ENCODE results near the gene CEP72. TPM values are rescaled to one million over a fixed set of nuclear protein-coding genes. Genes with fewer than 3 reads are reported as not detected.

Gene CEP72
- total RNA-seq, 1 donor from 2014 or later: 17.2 TPM

DNA sequence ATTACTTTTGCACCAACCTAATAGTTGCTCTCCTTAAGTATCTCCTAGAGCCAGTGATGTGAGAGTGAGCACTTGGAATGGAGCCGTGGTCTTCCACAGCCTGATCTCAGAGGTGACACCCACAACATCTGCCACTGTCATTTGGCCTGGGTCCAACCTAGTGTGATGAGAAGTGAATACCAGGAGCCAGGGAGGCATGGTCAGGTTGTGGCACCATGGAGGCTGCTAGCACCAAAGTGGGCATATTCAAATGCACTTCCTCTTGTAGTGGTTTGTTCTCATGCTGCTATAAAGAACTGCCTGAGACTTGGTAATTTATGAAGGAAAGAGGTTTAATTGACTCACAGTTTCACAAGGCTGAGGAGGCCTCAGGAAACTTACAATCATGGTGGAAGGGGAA is 22.6 kb upstream of the CEP72 start:
- Histone ChIP-seq H3F3A (ENCODE audit: low read depth) (no peaks in the 10 kb centered on the region), H3K79me2 (ENCODE audit: low read depth) (no peaks in the 10 kb centered on the region), H3K4me1 (no peaks in the 10 kb centered on the region), H2AFZ (replicated peaks) (no peak overlapping the region), H3K27me3 (peaks cover 55% of the 10 kb centered on the region), H4K20me1 (ENCODE audit: low read depth) (no peaks in the 10 kb centered on the region), H3K4me3 (no peak overlapping the region), H3K9me3 (ENCODE audit: low read depth) (no peaks in the 10 kb centered on the region), H3K9ac (no peak overlapping the region), H3K4me2 (no peak overlapping the region), H3K36me3 (no peaks in the 10 kb centered on the region), H3K27ac (no peak overlapping the region)
- Mint-ChIP-seq H3K27ac (no peak overlapping the region), H3K27me3 (ENCODE audit: insufficient read depth, low read depth) (peaks cover 11% of the 10 kb centered on the region), H3K4me3 (no peak overlapping the region), H3K36me3 (no peaks in the 10 kb centered on the region), H3K9me3 (no peaks in the 10 kb centered on the region), H3K4me1 (no peaks in the 10 kb centered on the region)
- TF ChIP-seq EZH2phosphoT487 (IDR thresholded peaks at IDR 0.05): no peak
- no peak for TF ChIP-seq EZH2 (IDR thresholded peaks at IDR 0.05)
- TF ChIP-seq, protein P1, sequence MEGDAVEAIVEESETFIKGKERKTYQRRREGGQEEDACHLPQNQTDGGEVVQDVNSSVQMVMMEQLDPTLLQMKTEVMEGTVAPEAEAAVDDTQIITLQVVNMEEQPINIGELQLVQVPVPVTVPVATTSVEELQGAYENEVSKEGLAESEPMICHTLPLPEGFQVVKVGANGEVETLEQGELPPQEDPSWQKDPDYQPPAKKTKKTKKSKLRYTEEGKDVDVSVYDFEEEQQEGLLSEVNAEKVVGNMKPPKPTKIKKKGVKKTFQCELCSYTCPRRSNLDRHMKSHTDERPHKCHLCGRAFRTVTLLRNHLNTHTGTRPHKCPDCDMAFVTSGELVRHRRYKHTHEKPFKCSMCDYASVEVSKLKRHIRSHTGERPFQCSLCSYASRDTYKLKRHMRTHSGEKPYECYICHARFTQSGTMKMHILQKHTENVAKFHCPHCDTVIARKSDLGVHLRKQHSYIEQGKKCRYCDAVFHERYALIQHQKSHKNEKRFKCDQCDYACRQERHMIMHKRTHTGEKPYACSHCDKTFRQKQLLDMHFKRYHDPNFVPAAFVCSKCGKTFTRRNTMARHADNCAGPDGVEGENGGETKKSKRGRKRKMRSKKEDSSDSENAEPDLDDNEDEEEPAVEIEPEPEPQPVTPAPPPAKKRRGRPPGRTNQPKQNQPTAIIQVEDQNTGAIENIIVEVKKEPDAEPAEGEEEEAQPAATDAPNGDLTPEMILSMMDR (IDR thresholded peaks at IDR 0.05): no peak
- DNase-seq (ENCODE audit: low spot score): no peak

DNA sequence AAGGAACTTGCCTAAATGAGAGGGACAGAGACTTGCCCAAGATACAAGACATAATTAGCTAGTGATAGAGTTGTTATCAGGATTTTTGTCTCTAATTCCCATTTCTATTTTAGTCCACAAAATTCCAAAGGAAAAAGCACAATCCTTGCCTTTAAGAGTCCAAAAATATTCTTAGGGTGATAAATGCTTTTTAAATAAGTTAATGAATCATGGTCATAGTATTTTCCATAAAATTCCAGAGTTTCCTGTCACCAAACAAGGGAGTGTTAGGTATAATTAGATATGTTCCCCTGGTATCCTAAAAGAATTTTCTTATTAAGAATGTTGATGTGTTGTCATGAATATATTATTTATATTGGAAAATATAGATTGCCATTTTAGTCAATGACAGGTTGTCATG is 21.8 kb upstream of the CEP72 start:
- Mint-ChIP-seq H3K27me3 (ENCODE audit: insufficient read depth, low read depth) (peaks cover 11% of the 10 kb centered on the region), H3K36me3 (no peaks in the 10 kb centered on the region)

DNA sequence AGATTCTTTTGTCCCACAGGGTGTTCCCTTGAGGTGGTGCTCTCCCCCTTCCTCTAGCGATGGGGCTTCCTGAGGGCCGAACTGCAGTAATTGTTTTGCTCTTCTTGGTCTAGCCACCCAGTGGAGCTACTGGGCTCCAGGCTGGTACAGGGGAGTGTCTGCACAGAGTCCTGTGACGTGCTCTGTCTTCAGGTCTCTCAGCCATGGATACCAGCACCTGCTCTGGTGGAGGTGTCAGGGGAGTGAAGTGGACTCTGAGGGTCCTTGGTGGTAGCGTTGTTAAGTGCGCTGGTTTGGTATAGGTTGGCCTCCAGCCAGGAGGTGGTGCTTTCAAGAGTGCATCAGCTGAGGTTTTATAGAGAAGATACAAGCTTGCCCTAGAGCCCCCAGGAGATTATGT is 20.4 kb upstream of the CEP72 start:
- no peaks in the 10 kb centered on the region for H4K20me1 ChIP-seq (ENCODE audit: low read depth)
- H3K9ac ChIP-seq: no peak overlapping the region
- Mint-ChIP-seq H3K9me3 (no peaks in the 10 kb centered on the region), H3K4me1 (peaks cover 4% of the 10 kb centered on the region), H3K36me3 (no peaks in the 10 kb centered on the region), H3K27ac (no peak overlapping the region), H3K4me3 (no peak overlapping the region), H3K27me3 (ENCODE audit: insufficient read depth, low read depth) (peaks cover 16% of the 10 kb centered on the region)
- no peak overlapping the region for H3K4me2 ChIP-seq
- no peaks in the 10 kb centered on the region for H3K79me2 ChIP-seq (ENCODE audit: low read depth)
- no peak overlapping the region for H3K27ac ChIP-seq
- no peak for DNase-seq (ENCODE audit: low spot score)
- TF ChIP-seq EZH2phosphoT487 (IDR thresholded peaks at IDR 0.05) (no peak), EZH2 (IDR thresholded peaks at IDR 0.05) (no peak)
- TF ChIP-seq, protein P1 (IDR thresholded peaks at IDR 0.05): no peak
- no peak overlapping the region for H3K4me3 ChIP-seq
- H3K4me1 ChIP-seq: no peaks in the 10 kb centered on the region
- no peak overlapping the region for H2AFZ ChIP-seq (replicated peaks)
- no peaks in the 10 kb centered on the region for H3K36me3 ChIP-seq
- no peaks in the 10 kb centered on the region for H3K9me3 ChIP-seq (ENCODE audit: low read depth)
- peaks cover 62% of the 10 kb centered on the region for H3K27me3 ChIP-seq
- no peaks in the 10 kb centered on the region for H3F3A ChIP-seq (ENCODE audit: low read depth)

More for the DNA sequence above, 21.8 kb upstream of the CEP72 start:
- H3K79me2 ChIP-seq (ENCODE audit: low read depth): no peaks in the 10 kb centered on the region
- H3K4me3 ChIP-seq: no peak overlapping the region
- no peak overlapping the region for H3K4me2 ChIP-seq
- no peak overlapping the region for H3K27ac Mint-ChIP-seq
- no peaks in the 10 kb centered on the region for H3K4me1 ChIP-seq
- no peaks in the 10 kb centered on the region for H3K9me3 Mint-ChIP-seq
- peaks cover 4% of the 10 kb centered on the region for H3K4me1 Mint-ChIP-seq
- H3K4me3 Mint-ChIP-seq: no peak overlapping the region
- no peaks in the 10 kb centered on the region for H3F3A ChIP-seq (ENCODE audit: low read depth)
- no peak overlapping the region for H3K27ac ChIP-seq
- H3K9me3 ChIP-seq (ENCODE audit: low read depth): no peaks in the 10 kb centered on the region
- peaks cover 62% of the 10 kb centered on the region for H3K27me3 ChIP-seq
- no peaks in the 10 kb centered on the region for H3K36me3 ChIP-seq
- no peak for TF ChIP-seq EZH2 (IDR thresholded peaks at IDR 0.05)
- H4K20me1 ChIP-seq (ENCODE audit: low read depth): no peaks in the 10 kb centered on the region
- no peak for DNase-seq (ENCODE audit: low spot score)
- no peak overlapping the region for H3K9ac ChIP-seq
- H2AFZ ChIP-seq (replicated peaks): no peak overlapping the region

DNA sequence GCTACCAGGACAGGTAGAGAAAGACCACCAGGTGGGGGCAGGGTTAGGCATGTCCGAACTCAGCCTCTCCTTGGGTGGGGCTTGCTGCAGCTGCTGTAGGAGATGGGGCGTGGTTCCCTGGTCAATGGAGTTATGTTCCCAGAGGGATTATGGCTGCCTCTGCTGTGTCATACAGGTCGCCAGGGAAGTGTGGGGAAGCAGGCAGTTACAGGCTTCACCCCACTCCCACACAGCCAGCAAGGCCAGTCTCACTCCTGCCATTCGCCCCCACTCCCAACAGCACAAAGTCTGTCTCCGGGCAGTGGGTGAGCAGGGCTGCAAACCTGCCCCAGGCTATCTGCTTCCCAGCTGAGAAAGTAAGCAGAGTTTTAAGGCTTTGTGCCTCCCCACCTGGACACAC is 20.0 kb upstream of the CEP72 start:
- H3K36me3 Mint-ChIP-seq: no peaks in the 10 kb centered on the region
- no peak overlapping the region for H2AFZ ChIP-seq (replicated peaks)
- H3K4me2 ChIP-seq: no peak overlapping the region
- no peaks in the 10 kb centered on the region for H3K9me3 ChIP-seq (ENCODE audit: low read depth)
- H3K9ac ChIP-seq: no peak overlapping the region
- H3K27ac Mint-ChIP-seq: no peak overlapping the region
- no peaks in the 10 kb centered on the region for H4K20me1 ChIP-seq (ENCODE audit: low read depth)
- H3K79me2 ChIP-seq (ENCODE audit: low read depth): no peaks in the 10 kb centered on the region
- H3K27me3 Mint-ChIP-seq (ENCODE audit: insufficient read depth, low read depth): peaks cover 16% of the 10 kb centered on the region
- H3K36me3 ChIP-seq: no peaks in the 10 kb centered on the region
- H3K4me1 Mint-ChIP-seq: peaks cover 4% of the 10 kb centered on the region
- no peak overlapping the region for H3K27ac ChIP-seq
- DNase-seq (ENCODE audit: low spot score): no peak
- no peak overlapping the region for H3K4me3 Mint-ChIP-seq
- peaks cover 65% of the 10 kb centered on the region for H3K27me3 ChIP-seq
- no peaks in the 10 kb centered on the region for H3K9me3 Mint-ChIP-seq
- H3F3A ChIP-seq (ENCODE audit: low read depth): no peaks in the 10 kb centered on the region
- no peaks in the 10 kb centered on the region for H3K4me1 ChIP-seq
- H3K4me3 ChIP-seq: no peak overlapping the region
- TF ChIP-seq, protein P1 (IDR thresholded peaks at IDR 0.05): no peak
- no peak for TF ChIP-seq EZH2 (IDR thresholded peaks at IDR 0.05)
- TF ChIP-seq EZH2phosphoT487 (IDR thresholded peaks at IDR 0.05): no peak
